Activated naive CD8-positive, alpha-beta T cell treated with anti-CD3 and anti-CD28 coated beads, Interleukin-2, amount 50 U/mL, for 24 hours (primary cell): ENCODE measurements around the gene CHIA.
A peak's percentile ranks its signal among the peaks of the same experiment; 100 is the strongest.
"Not testable (repeated sequence)": the region's sequence is repeated elsewhere in the genome, so short reads cannot be mapped to it uniquely, and the experiment has no call there.

ENCODE experiments used
- ATAC-seq: fragments of 150-1000 bp; cut with Tn5 transposase; one replicate; pipeline ENCODE4 v1.10.0; 2021
- DNase-seq: peaks from one replicate; pipeline ENCODE4 v3.0.0; 2021
- H3K27ac Mint-ChIP-seq: one replicate; pipeline ENCODE4 v1.8.0; 2021; ENCODE audit warnings: mild to moderate bottlenecking, mixed read lengths
- H3K27me3 Mint-ChIP-seq: one replicate; pipeline ENCODE4 v1.8.0; 2021; ENCODE audit warnings: mixed read lengths
- H3K36me3 Mint-ChIP-seq: one replicate; pipeline ENCODE4 v1.8.0; 2021; ENCODE audit warnings: low read depth, mixed read lengths
- H3K4me1 Mint-ChIP-seq: one replicate; pipeline ENCODE4 v1.8.0; 2021; ENCODE audit warnings: mixed read lengths
- H3K4me3 Mint-ChIP-seq: one replicate; pipeline ENCODE4 v1.8.0; 2021; ENCODE audit warnings: mild to moderate bottlenecking, moderate library complexity, mixed read lengths
- H3K9me3 Mint-ChIP-seq: one replicate; pipeline ENCODE4 v1.8.0; 2021; ENCODE audit warnings: mixed read lengths

The CHIA gene

GRCh38 chr1:111320066-111320879 is 29.6 kb downstream of the CHIA start:
- Mint-ChIP-seq H3K4me1 (peaks cover 8% of the 10 kb centered on the region), H3K27me3 (no peaks in the 10 kb centered on the region), H3K4me3 (no peak overlapping the region), H3K27ac (peak overlapping the region; percentile 15), H3K36me3 (no peaks in the 10 kb centered on the region), H3K9me3 (no peaks in the 10 kb centered on the region)
- no peak for ATAC-seq
- DNase-seq = no peak

DNA sequence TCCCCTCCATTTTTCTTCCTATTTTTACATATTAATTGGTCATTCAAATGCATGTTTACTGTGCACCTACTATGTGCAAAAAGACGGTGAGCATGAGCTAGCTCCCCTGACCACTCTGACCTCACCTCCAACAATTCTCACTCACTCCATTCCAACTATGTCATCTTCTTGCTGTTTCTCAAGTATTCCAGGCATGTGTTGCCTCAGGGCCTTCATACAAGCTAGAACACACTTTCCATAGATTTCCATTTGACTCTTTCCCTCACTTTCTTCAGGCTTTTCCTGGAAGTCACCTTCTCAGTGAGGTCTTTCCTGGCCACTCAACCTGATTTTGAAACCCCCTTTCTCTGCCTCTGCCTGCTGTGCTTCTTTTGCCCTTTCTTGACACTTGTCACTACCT is 32.6 kb downstream of the CHIA start:
- Mint-ChIP-seq H3K27me3 (no peaks in the 10 kb centered on the region), H3K27ac (no peak overlapping the region), H3K9me3 (peaks cover 8% of the 10 kb centered on the region), H3K4me3 (no peak overlapping the region), H3K36me3 (peaks cover 4% of the 10 kb centered on the region), H3K4me1 (peaks cover 8% of the 10 kb centered on the region)
- no peak for ATAC-seq
- no peak for DNase-seq

GRCh38 chr1:111332190-111332589 is 41.5 kb downstream of the CHIA start:
- H3K27me3 Mint-ChIP-seq = no peaks in the 10 kb centered on the region
- H3K4me3 Mint-ChIP-seq = no peak overlapping the region
- H3K4me1 Mint-ChIP-seq = peaks cover 5% of the 10 kb centered on the region
- DNase-seq (no peak), ATAC-seq (no peak)
- H3K27ac Mint-ChIP-seq = no peak overlapping the region
- peaks cover 39% of the 10 kb centered on the region for H3K9me3 Mint-ChIP-seq
- H3K36me3 Mint-ChIP-seq = peaks cover 8% of the 10 kb centered on the region

DNA sequence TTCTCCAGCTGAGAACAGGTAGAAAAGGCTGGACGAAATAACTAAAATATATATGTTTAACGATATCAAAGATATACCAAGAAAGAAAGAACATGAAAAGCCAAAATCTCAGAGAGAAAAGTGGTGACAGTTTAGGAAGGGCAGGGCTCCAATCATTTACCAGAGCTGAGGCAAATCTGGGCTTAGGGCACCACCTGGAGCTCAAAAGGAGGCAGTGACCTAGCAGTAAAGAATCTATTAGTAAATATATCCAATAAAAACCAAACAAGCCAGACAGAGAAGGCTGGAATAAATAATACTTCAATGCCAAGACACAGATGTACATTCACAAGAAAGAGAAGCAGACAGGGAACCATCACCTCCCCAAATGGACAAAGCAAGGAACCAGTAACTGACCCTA is 43.5 kb downstream of the CHIA start:
- peaks cover 5% of the 10 kb centered on the region for H3K4me1 Mint-ChIP-seq
- H3K27ac Mint-ChIP-seq = no peak overlapping the region
- H3K9me3 Mint-ChIP-seq = peaks cover 21% of the 10 kb centered on the region
- no peaks in the 10 kb centered on the region for H3K27me3 Mint-ChIP-seq
- no peak overlapping the region for H3K4me3 Mint-ChIP-seq
- ATAC-seq (peak; percentile 69), DNase-seq (peak; percentile 36)
- peaks cover 5% of the 10 kb centered on the region for H3K36me3 Mint-ChIP-seq

DNA sequence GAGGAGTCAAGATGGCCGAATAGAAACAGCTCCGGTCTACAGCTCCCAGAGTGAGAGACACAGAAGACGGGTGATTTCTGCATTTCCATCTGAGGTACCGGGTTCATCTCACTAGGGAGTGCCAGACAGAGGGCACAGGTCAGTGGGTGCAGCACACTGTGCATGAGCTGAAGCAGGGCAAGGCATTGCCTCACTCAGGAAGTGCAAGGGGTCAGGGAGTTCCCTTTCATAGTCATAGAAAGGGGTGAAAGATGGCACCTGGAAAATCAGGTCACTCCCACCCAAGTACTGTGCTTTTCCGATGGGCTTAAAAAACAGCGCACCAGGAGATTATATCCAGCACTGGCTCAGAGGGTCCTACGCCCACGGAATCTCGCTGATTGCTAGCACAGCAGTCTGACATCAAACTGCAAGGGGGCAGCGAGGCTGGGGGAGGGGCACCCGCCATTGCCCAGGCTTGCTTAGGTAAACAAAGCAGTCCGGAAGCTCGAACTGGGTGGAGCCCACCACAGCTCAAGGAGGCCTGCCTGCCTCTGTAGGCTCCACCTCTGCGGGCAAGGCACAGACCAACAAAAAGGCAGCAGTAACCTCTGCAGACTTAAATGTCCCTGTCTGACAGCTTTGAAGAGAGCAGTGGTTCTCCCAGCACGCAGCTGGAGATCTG is 44.7 kb downstream of the CHIA start:
- not testable (repeated sequence) for H3K27ac Mint-ChIP-seq, DNase-seq, H3K4me1 Mint-ChIP-seq, H3K36me3 Mint-ChIP-seq, H3K4me3 Mint-ChIP-seq, H3K27me3 Mint-ChIP-seq, ATAC-seq
- peaks cover 14% of the 10 kb centered on the region for H3K9me3 Mint-ChIP-seq

- not testable (repeated sequence) for DNase-seq, H3K4me1 Mint-ChIP-seq, H3K9me3 Mint-ChIP-seq, H3K27me3 Mint-ChIP-seq, H3K4me3 Mint-ChIP-seq, H3K27ac Mint-ChIP-seq, ATAC-seq, H3K36me3 Mint-ChIP-seq
These were observed 48.2 kb downstream of the CHIA start for GRCh38 chr1:111338849-111339248.

DNA sequence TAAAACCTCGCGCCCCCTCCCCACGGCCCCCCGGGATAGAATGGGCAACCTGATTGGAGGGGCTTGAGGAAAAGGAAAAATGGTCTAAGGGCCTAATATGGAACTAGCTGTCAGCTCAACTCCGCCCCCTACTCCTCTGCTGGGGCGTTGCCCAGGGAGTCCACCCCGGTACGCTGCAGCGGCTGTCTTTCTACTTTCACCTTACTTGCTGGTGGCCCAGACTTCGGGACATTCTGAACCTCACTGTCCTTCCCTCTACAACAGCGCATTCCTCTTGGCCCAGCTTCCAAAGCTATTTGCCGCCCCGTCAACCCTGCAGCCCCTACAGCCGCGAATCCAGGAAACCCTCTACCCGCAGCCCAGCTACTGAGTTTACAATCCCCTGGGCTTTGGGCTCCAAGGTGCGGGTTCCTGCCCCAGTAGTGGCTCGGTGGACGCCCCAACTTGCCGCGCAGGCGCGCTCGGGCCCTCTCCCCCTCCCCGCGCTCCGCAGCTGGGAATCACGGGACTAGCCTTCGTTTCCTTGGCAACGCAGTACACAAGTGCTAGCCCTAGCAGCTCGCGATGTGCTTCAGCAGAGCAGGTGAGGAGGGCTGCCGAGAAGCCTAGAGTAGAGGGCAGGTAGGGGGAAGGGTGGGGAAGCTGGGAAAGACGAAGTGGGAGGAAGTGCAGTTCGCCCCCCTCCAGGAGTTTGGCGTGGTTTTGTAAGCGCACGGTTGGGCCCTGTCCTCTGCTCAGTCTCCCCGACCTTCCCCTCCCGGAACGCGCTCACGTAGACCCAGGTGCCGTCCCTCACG is 55.6 kb downstream of the CHIA start:
- peak overlapping the region; percentile 84 for H3K4me3 Mint-ChIP-seq
- peak; percentile 79 for DNase-seq
- no peaks in the 10 kb centered on the region for H3K27me3 Mint-ChIP-seq
- no peaks in the 10 kb centered on the region for H3K9me3 Mint-ChIP-seq
- H3K4me1 Mint-ChIP-seq = peaks cover 13% of the 10 kb centered on the region
- ATAC-seq = peak; percentile 90
- H3K27ac Mint-ChIP-seq = peak overlapping the region; percentile 53
- no peaks in the 10 kb centered on the region for H3K36me3 Mint-ChIP-seq

GRCh38 chr1:111347026-111347425 is 56.4 kb downstream of the CHIA start:
- ATAC-seq (no peak), DNase-seq (no peak)
- Mint-ChIP-seq H3K4me1 (peaks cover 13% of the 10 kb centered on the region), H3K36me3 (no peaks in the 10 kb centered on the region), H3K4me3 (peak overlapping the region; percentile 84), H3K27me3 (no peaks in the 10 kb centered on the region), H3K9me3 (no peaks in the 10 kb centered on the region), H3K27ac (no peak overlapping the region)

DNA sequence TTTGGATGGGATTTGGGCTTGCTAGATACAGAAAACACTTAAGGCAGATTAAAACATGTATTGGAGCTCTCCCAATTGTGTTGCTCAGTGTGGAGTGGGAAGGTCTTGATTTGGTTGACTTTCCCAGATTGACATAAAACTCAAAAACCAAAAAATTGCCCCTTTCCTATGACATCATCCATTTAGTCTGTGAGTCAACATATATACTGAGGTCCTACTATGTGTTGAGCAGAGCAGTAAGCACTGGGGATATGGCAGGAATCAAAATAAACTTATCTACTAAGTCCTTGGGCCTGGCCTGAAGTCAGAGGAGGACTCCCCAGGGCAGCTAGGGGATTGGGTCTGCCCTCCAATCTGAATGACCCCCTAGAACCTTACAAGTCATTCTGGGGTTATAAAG is 61.0 kb downstream of the CHIA start:
- Mint-ChIP-seq H3K4me3 (no peak overlapping the region), H3K36me3 (no peaks in the 10 kb centered on the region), H3K4me1 (peaks cover 9% of the 10 kb centered on the region), H3K27me3 (no peaks in the 10 kb centered on the region), H3K27ac (no peak overlapping the region), H3K9me3 (no peaks in the 10 kb centered on the region)
- DNase-seq = no peak
- ATAC-seq = no peak

DNA sequence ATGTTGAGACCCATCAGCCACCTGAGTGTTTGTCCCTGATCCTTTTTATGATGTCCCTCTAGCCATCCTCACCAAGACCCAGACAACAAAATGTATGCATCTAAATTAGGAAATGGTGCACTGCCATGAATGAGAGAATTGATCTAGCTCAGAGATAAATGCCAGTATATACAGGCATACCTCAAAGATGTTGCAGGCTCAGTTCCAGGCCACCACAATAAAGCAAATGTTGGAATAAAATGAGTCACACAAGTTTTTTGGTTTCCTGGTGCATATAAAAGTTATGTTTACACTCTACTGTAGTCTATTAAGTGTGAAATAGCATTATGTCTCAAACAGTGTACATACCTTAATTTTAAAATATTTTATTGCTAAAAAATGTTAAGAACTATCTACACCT is 63.9 kb downstream of the CHIA start:
- Mint-ChIP-seq H3K4me1 (peaks cover 4% of the 10 kb centered on the region), H3K9me3 (no peaks in the 10 kb centered on the region), H3K4me3 (no peak overlapping the region), H3K27ac (no peak overlapping the region), H3K36me3 (no peaks in the 10 kb centered on the region), H3K27me3 (no peaks in the 10 kb centered on the region)
- no peak for DNase-seq
- no peak for ATAC-seq

- DNase-seq = no peak
- H3K36me3 Mint-ChIP-seq = no peaks in the 10 kb centered on the region
- no peaks in the 10 kb centered on the region for H3K27me3 Mint-ChIP-seq
- no peak overlapping the region for H3K27ac Mint-ChIP-seq
- no peaks in the 10 kb centered on the region for H3K9me3 Mint-ChIP-seq
- H3K4me1 Mint-ChIP-seq = peaks cover 4% of the 10 kb centered on the region
- no peak overlapping the region for H3K4me3 Mint-ChIP-seq
- no peak for ATAC-seq
These were observed 68.3 kb downstream of the CHIA start for GRCh38 chr1:111358964-111359363.

DNA sequence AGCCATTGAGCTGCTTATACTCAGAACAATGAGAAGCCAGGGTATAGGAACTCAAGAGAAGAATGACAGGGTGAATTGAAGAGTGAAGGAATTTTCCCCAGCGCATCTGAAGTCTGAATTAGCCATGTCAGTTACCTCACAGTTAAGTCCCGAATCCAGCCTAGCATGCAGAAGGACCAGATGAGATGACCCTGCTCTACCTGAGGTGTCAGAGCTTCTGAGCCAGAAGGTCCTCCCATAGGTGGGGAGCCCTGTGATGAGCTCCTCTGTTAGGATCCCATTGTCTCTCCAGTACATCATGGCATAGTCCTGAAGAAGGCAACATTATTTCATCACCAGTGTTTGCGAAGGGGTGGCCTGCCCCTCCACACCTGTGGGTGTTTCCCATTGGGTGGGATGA is 68.7 kb downstream of the CHIA start:
- Mint-ChIP-seq H3K27me3 (no peaks in the 10 kb centered on the region), H3K4me3 (no peak overlapping the region), H3K27ac (no peak overlapping the region), H3K4me1 (peaks cover 3% of the 10 kb centered on the region), H3K9me3 (no peaks in the 10 kb centered on the region), H3K36me3 (no peaks in the 10 kb centered on the region)
- ATAC-seq = no peak
- no peak for DNase-seq

- H3K36me3 Mint-ChIP-seq, H3K9me3 Mint-ChIP-seq, ATAC-seq, H3K4me3 Mint-ChIP-seq, H3K27me3 Mint-ChIP-seq, H3K27ac Mint-ChIP-seq, H3K4me1 Mint-ChIP-seq, DNase-seq: not testable (repeated sequence)
These were observed 69.6 kb downstream of the CHIA start for GRCh38 chr1:111360257-111360656.

GRCh38 chr1:111361761-111362160 is 71.1 kb downstream of the CHIA start:
- no peak for DNase-seq
- Mint-ChIP-seq H3K36me3 (no peaks in the 10 kb centered on the region), H3K27me3 (peaks cover 4% of the 10 kb centered on the region), H3K4me3 (no peak overlapping the region), H3K27ac (no peak overlapping the region), H3K9me3 (no peaks in the 10 kb centered on the region), H3K4me1 (no peaks in the 10 kb centered on the region)
- no peak for ATAC-seq

DNA sequence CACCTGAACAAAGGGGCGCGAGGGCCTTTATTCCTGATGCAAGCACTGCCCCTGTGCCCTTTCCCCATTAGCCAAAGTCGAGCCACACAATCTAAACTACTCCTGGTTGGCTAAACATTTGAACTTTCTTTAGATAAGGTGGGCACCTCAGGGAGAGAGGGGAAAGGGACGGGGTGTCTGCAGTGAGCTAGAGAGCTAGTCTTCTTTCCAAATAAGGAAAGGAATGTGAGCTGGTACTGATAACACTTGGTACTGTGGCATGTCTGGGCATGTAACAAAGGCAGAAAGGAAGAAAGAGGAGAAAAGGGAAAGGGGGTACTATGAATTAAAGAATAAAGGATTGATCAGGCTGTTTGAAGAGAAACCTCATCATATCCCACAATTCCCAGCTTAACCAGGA is 74.0 kb downstream of the CHIA start:
- no peaks in the 10 kb centered on the region for H3K36me3 Mint-ChIP-seq
- ATAC-seq (no peak), DNase-seq (no peak)
- no peaks in the 10 kb centered on the region for H3K4me1 Mint-ChIP-seq
- peaks cover 7% of the 10 kb centered on the region for H3K27me3 Mint-ChIP-seq
- H3K4me3 Mint-ChIP-seq = no peak overlapping the region
- H3K9me3 Mint-ChIP-seq = no peaks in the 10 kb centered on the region
- H3K27ac Mint-ChIP-seq = no peak overlapping the region
